OCI-LY3 (cell line): Measurements from ENCODE around the gene DOK4.
"Not testable (repeated sequence)": the region's sequence is repeated elsewhere in the genome, so short reads cannot be mapped to it uniquely, and the experiment has no call there.

Source experiments
- H2AFZ ChIP-seq: fragments of 200-600, 300-600 bp; shearing (Covaris generic); 2 replicates; pipeline ENCODE4 v1.6.0; 2014; ENCODE audit warnings: antibody characterized with exemption, low read depth, low read length
- H3K27ac ChIP-seq: fragments of 200-600, 300-600 bp; sonication (generic); 2 replicates; pipeline ENCODE4 v1.5.1; 2014; ENCODE audit warnings: mild to moderate bottlenecking, low read length, moderate library complexity, mixed read lengths
- H3K27me3 ChIP-seq: fragments of 200-600, 300-600 bp; sonication (generic); 2 replicates; pipeline ENCODE4 v1.6.1; 2014; ENCODE audit warnings: low read depth, low read length, mixed read lengths
- H3K36me3 ChIP-seq: fragments of 200-600, 300-600 bp; sonication (generic); replicated peaks from 2 replicates; pipeline ENCODE3; 2014; ENCODE audit warnings: low read depth, low read length, mixed read lengths
- H3K4me1 ChIP-seq: fragments of 300-600, 200-600 bp; sonication (generic); 2 replicates; pipeline ENCODE4 v1.6.1; 2014; ENCODE audit warnings: low read length, mixed read lengths
- H3K4me2 ChIP-seq: fragments of 200-600, 300-600 bp; sonication (generic); 2 replicates; pipeline ENCODE4 v1.6.1; 2014; ENCODE audit warnings: low read length, mixed read lengths
- H3K4me3 ChIP-seq: fragments of 300-600, 200-600 bp; sonication (generic); 2 replicates; pipeline ENCODE4 v1.5.1; 2014; ENCODE audit warnings: antibody characterized with exemption, mild to moderate bottlenecking, low read length, moderate library complexity
- H3K79me2 ChIP-seq: fragments of 300-600, 200-600 bp; shearing (Covaris generic); 2 replicates; pipeline ENCODE4 v1.6.1; 2014; ENCODE audit warnings: mild to moderate bottlenecking, low read length, mixed read lengths
- H3K9ac ChIP-seq: fragments of 300-600, 200-600 bp; shearing (Covaris generic); 2 replicates; pipeline ENCODE4 v1.6.0; 2014; ENCODE audit warnings: mild to moderate bottlenecking, low read length, moderate library complexity
- H3K9me3 ChIP-seq: fragments of 200-600, 300-600 bp; shearing (Covaris generic); 2 replicates; pipeline ENCODE4 v1.6.1; 2014; ENCODE audit warnings: low read length, mixed read lengths; ENCODE audit not compliant: insufficient read depth
- H4K20me1 ChIP-seq: fragments of 200-600, 300-600 bp; sonication (generic); 2 replicates; pipeline ENCODE4 v1.6.1; 2016; ENCODE audit warnings: low read length, mixed read lengths; ENCODE audit not compliant: insufficient read depth
- EZH2phosphoT487 ChIP-seq: fragments of 200-600 bp; shearing (Covaris generic); IDR thresholded peaks from 2 replicates; pipeline ENCODE4 v1.6.1; 2018; ENCODE audit warnings: antibody characterized with exemption, mixed run types, low read depth
- TF ChIP-seq, protein P1 (sequence below): fragments of 200-600, 300-600 bp; sonication (generic); IDR thresholded peaks from 2 replicates; pipeline ENCODE4 v1.5.1; 2014; ENCODE audit warnings: antibody characterized with exemption, low read length, low read depth

Gene DOK4

DNA sequence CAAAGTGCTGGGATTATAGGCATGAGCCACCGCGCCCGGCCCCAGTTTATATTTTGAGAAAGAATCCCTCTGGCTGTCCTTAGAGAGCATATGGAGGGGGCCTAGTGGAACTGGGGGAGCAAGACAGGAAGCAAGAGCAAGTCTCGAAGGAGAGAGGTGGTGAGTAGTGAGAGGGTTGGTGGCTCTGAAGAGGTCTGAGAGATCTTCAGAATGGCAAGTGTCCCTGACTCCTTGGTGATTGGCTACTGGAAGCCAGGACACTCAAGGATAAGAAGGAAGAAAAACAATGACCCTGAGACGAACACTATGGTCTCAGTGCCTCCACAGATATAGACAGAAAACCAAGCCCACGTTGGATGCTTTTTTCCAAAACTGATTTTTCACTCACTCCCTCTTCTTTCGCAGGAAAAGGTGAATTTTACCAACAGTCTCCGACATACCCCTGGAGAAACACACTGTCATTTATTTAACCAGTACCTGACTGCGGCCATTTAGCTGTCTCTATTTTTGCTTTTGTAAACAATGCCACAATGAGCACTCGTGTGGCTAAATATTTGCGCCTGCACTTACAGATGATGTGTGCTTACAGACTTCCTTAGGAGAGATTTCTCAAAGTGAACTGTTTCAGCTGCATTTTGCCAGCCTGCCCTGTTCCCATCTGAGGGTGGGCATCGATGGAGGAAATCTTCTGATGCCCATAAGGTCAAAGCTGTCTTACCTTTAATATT is 15.9 kb upstream of the DOK4 start:
- no peak overlapping the region for H3K4me2 ChIP-seq
- H3K9ac ChIP-seq: no peak overlapping the region
- TF ChIP-seq, protein P1, sequence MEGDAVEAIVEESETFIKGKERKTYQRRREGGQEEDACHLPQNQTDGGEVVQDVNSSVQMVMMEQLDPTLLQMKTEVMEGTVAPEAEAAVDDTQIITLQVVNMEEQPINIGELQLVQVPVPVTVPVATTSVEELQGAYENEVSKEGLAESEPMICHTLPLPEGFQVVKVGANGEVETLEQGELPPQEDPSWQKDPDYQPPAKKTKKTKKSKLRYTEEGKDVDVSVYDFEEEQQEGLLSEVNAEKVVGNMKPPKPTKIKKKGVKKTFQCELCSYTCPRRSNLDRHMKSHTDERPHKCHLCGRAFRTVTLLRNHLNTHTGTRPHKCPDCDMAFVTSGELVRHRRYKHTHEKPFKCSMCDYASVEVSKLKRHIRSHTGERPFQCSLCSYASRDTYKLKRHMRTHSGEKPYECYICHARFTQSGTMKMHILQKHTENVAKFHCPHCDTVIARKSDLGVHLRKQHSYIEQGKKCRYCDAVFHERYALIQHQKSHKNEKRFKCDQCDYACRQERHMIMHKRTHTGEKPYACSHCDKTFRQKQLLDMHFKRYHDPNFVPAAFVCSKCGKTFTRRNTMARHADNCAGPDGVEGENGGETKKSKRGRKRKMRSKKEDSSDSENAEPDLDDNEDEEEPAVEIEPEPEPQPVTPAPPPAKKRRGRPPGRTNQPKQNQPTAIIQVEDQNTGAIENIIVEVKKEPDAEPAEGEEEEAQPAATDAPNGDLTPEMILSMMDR: no peak
- TF ChIP-seq EZH2phosphoT487: no peak
- no peaks in the 10 kb centered on the region for H4K20me1 ChIP-seq
- H3K4me3 ChIP-seq: no peak overlapping the region
- no peak overlapping the region for H3K27ac ChIP-seq
- H3K79me2 ChIP-seq: no peaks in the 10 kb centered on the region
- H2AFZ ChIP-seq: no peak overlapping the region
- no peaks in the 10 kb centered on the region for H3K4me1 ChIP-seq
- H3K36me3 ChIP-seq: no peaks in the 10 kb centered on the region
- H3K27me3 ChIP-seq: peaks cover 40% of the 10 kb centered on the region
- H3K9me3 ChIP-seq: no peaks in the 10 kb centered on the region

DNA sequence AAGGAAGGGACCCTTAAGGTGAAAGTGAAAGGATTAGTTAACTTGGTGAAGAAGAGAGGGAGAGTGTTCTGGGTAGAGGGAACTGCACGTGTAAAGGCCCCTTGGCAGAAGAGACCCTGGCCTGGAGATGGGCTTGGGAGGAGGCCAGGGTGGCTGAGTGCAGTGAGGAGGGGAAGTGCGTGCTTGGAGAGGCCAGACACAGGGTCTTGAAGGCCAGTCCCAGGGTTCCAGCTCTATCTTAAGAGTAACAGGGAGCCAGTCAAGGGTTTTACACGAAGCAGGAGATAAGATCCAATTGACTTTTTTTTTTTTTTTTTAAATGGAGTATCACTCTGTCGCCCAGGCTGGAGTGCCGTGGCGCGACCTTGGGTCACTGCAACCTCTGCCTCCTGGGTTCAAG is 15.2 kb upstream of the DOK4 start:
- Histone ChIP-seq H3K4me3 (no peak overlapping the region), H3K9me3 (no peaks in the 10 kb centered on the region)
- TF ChIP-seq, protein P1: no peak
- no peak for TF ChIP-seq EZH2phosphoT487

DNA sequence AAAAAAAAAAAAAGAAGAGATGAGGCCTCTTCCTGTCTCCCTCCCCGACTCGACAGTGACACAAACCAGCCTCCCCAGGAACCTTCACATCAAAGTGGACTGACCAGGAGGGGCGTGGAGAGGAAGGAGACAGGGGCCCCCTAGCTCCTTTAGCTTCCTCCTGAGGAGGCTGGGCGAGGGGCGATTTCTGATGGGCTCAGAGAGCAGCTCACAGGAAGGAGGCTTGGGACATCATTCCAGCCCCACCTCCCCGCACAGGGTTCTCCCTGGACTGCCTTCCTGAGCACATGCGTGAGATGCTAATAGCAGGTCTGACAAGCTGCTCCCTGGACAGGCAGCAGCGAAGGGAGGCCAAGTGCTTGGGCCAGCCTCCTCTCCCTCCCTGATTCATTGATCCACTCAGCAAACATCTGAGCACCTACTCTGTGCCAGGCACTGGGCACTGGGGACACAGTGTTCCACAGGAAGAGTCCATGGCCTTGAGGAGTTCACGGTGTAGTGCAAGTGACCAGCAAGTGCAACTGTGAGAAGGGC is 14.4 kb upstream of the DOK4 start:
- Histone ChIP-seq H3K36me3 (no peaks in the 10 kb centered on the region), H3K4me3 (no peak overlapping the region), H3K27ac (no peak overlapping the region), H4K20me1 (no peaks in the 10 kb centered on the region), H3K4me1 (no peaks in the 10 kb centered on the region), H3K9ac (no peak overlapping the region), H3K27me3 (peaks cover 29% of the 10 kb centered on the region), H3K9me3 (no peaks in the 10 kb centered on the region), H2AFZ (no peak overlapping the region), H3K79me2 (no peaks in the 10 kb centered on the region), H3K4me2 (no peak overlapping the region)
- TF ChIP-seq EZH2phosphoT487: no peak
- TF ChIP-seq, protein P1: no peak

More for the DNA sequence above, 15.2 kb upstream of the DOK4 start:
- Histone ChIP-seq H3K4me2 (no peak overlapping the region), H3K36me3 (no peaks in the 10 kb centered on the region), H3K27me3 (peaks cover 33% of the 10 kb centered on the region), H3K4me1 (no peaks in the 10 kb centered on the region), H4K20me1 (no peaks in the 10 kb centered on the region), H2AFZ (no peak overlapping the region), H3K27ac (no peak overlapping the region), H3K79me2 (no peaks in the 10 kb centered on the region), H3K9ac (no peak overlapping the region)

DNA sequence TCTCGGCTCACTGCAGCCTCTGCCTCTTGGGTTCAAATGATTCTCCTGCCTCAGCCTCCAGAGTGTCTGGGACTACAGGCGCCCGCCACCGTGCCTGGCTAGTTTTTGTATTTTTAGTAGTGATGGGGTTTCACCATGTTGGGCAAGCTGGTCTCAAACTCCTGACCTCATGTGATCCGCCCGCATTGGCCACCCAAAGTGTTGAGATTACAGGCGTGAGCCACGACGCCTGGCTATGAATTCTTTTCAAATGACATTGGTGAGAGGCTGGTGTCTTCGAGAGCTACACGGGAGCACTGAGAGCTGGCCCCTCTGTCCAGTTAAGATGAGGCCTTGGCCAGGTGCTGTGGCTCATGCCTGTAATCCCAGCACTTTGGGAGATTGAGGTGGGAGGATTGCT is 13.6 kb upstream of the DOK4 start:
- H3K27me3 ChIP-seq: peaks cover 24% of the 10 kb centered on the region
- not testable (repeated sequence) for H3K4me3 ChIP-seq, H3K4me2 ChIP-seq, H3K4me1 ChIP-seq, H3K9me3 ChIP-seq, H3K27ac ChIP-seq, H3K9ac ChIP-seq, H2AFZ ChIP-seq, H4K20me1 ChIP-seq, H3K36me3 ChIP-seq, H3K79me2 ChIP-seq
